ENCODE data around the gene C20orf173.

DNA sequence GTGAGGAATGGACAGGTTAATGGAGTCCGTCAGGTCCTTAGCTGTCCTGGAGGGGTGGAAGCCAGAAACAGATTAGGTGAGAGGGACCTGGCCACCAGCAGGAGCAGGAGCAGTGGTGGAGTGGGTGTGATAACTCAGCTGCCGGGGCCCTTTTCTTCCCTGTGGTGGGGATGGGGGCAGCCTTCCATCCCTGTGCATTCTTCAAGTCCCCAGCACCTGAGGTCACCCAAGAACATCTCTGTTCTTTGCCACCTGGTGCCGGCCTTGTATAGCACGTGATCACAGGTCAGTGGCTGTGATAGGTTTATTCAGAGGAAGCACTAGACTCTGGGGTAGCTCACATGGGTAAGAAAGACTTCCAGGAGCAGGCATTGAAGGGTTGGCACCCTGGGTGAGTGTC is 29.0 kb upstream of the C20orf173 start:
- TF ChIP-seq, protein P1, sequence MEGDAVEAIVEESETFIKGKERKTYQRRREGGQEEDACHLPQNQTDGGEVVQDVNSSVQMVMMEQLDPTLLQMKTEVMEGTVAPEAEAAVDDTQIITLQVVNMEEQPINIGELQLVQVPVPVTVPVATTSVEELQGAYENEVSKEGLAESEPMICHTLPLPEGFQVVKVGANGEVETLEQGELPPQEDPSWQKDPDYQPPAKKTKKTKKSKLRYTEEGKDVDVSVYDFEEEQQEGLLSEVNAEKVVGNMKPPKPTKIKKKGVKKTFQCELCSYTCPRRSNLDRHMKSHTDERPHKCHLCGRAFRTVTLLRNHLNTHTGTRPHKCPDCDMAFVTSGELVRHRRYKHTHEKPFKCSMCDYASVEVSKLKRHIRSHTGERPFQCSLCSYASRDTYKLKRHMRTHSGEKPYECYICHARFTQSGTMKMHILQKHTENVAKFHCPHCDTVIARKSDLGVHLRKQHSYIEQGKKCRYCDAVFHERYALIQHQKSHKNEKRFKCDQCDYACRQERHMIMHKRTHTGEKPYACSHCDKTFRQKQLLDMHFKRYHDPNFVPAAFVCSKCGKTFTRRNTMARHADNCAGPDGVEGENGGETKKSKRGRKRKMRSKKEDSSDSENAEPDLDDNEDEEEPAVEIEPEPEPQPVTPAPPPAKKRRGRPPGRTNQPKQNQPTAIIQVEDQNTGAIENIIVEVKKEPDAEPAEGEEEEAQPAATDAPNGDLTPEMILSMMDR (IDR thresholded peaks at IDR 0.05; ENCODE audit: insufficient read depth, low read length, poor library complexity, severe bottlenecking) = no peak
- TF ChIP-seq EZH2phosphoT487 (conservative IDR thresholded peaks at IDR 0.05; ENCODE audit: low read length) = no peak

Data from SU-DHL-6 (cell line).